A673 (cell line): ENCODE measurements around the gene CFAP73. TPM values are rescaled to one million over a fixed set of nuclear protein-coding genes. Genes with fewer than 3 reads are reported as not detected.

ENCODE experiments used
- BruUV-seq: library from RNA; stranded (reverse); fragments of 400-500 nt; replicated peaks from 2 replicates; lab custom pipeline; 2021; lab: Mats Ljungman, UMichigan
- CTCF ChIA-PET: fragments of 300-600 bp; sonication (Branson Sonifier 250); formaldehyde crosslinking; loops from one replicate; lab custom pipeline; 2022; ENCODE audit warnings: antibody characterized with exemption; lab: Charles Lee
- POLR2A ChIA-PET: fragments of 300-600 bp; sonication (Branson Sonifier 250); formaldehyde crosslinking; loops from one replicate; lab custom pipeline; 2022; ENCODE audit warnings: antibody characterized with exemption; ENCODE audit not compliant: low non-redundant PET; lab: Charles Lee
- DNase-seq: peaks from one replicate; pipeline ENCODE4 v3.0.0-alpha.2; 2015; ENCODE audit warnings: low spot score
- H3K27ac ChIP-seq: fragments of 200-600 bp; sonication (generic); 2 replicates; pipeline ENCODE4 v1.5.1; 2016; ENCODE audit warnings: mixed run types, low read depth, mild to moderate bottlenecking, mixed read lengths, antibody characterized with exemption, low read length; ENCODE audit not compliant: poor library complexity, severe bottlenecking
- H3K27me3 ChIP-seq: fragments of 200-600 bp; sonication (generic); replicated peaks from 2 replicates; pipeline ENCODE4 v1.6.1; 2017; ENCODE audit warnings: mixed run types, low read depth, mild to moderate bottlenecking, mixed read lengths, antibody characterized with exemption, low read length; ENCODE audit not compliant: insufficient read depth, poor library complexity
- H3K36me3 ChIP-seq: fragments of 200-600 bp; sonication (generic); 2 replicates; pipeline ENCODE4 v1.6.1; 2016; ENCODE audit warnings: mixed run types, mild to moderate bottlenecking, mixed read lengths, antibody characterized with exemption, low read length; ENCODE audit not compliant: insufficient read depth, poor library complexity, severe bottlenecking
- H3K4me1 ChIP-seq: fragments of 200-600 bp; sonication (generic); 2 replicates; pipeline ENCODE4 v1.6.1; 2017; ENCODE audit warnings: mixed run types, mild to moderate bottlenecking, mixed read lengths, antibody characterized with exemption, low read length; ENCODE audit not compliant: insufficient read depth, poor library complexity, severe bottlenecking
- H3K4me3 ChIP-seq: fragments of 200-600 bp; sonication (generic); 2 replicates; pipeline ENCODE4 v1.5.1; 2016; ENCODE audit warnings: low read depth, mixed run types, mild to moderate bottlenecking, mixed read lengths, low read length; ENCODE audit not compliant: poor library complexity, severe bottlenecking
- H3K9me3 ChIP-seq: fragments of 200-600 bp; sonication (generic); 2 replicates; pipeline ENCODE4 v1.6.1; 2016; ENCODE audit warnings: mixed run types, low read depth, mild to moderate bottlenecking, mixed read lengths, antibody characterized with exemption, low read length; ENCODE audit not compliant: poor library complexity, severe bottlenecking
- CTCF ChIP-seq: fragments of 300-800, 200-600 bp; sonication (generic); conservative IDR thresholded peaks from 2 replicates; pipeline ENCODE4 v1.5.1; 2017; ENCODE audit warnings: low read depth, mild to moderate bottlenecking, antibody characterized with exemption, low read length, moderate library complexity, mixed read lengths
- EZH2 ChIP-seq: fragments of 200-600 bp; sonication (generic); IDR thresholded peaks from 2 replicates; pipeline ENCODE4 v1.6.1; 2017; ENCODE audit warnings: borderline replicate concordance, low read depth, mild to moderate bottlenecking, mixed read lengths, antibody characterized with exemption, low read length; ENCODE audit not compliant: poor library complexity, severe bottlenecking
- intact Hi-C: fragments of 100-400 bp; cut with micrococcal nuclease; formaldehyde crosslinking; loops from one replicate; pipeline ENCODE4 v1.10.0; 2022; ENCODE audit not compliant: unreplicated experiment
- total RNA-seq: library from RNA; stranded (reverse); gene quantifications from 2 replicates; pipeline ENCODE4 v1.2.3, GENCODE V29; 2021

The CFAP73 gene
- total RNA-seq, 1 experiment from 2014 or later, result not detected

- H3K27ac ChIP-seq, result no peak overlapping the region
- intact Hi-C loops, result no loop called here
- TF ChIP-seq CTCF, result no peak
- TF ChIP-seq EZH2, result no peak
- no TSS peak for BruUV-seq
- no peaks in the 10 kb centered on the region for H3K36me3 ChIP-seq
- no peak overlapping the region for H3K4me3 ChIP-seq
- no peak for DNase-seq
- no peaks in the 10 kb centered on the region for H3K4me1 ChIP-seq
- ChIA-PET POLR2A (no interaction called here), CTCF (no interaction called here)
- no peaks in the 10 kb centered on the region for H3K27me3 ChIP-seq
- no peaks in the 10 kb centered on the region for H3K9me3 ChIP-seq
These were observed 20.5 kb upstream of the CFAP73 start for GRCh38 chr12:113128802-113129663.

GRCh38 chr12:113129664-113130456 is 19.7 kb upstream of the CFAP73 start:
- intact Hi-C loops, result no loop called here
- no peak overlapping the region for H3K27ac ChIP-seq
- CTCF ChIA-PET, result no interaction called here
- POLR2A ChIA-PET, result no interaction called here
- no peaks in the 10 kb centered on the region for H3K9me3 ChIP-seq
- no peaks in the 10 kb centered on the region for H3K4me1 ChIP-seq
- no peak overlapping the region for H3K4me3 ChIP-seq
- BruUV-seq, result no TSS peak
- no peak for TF ChIP-seq CTCF
- no peak for TF ChIP-seq EZH2
- H3K27me3 ChIP-seq, result no peaks in the 10 kb centered on the region
- no peaks in the 10 kb centered on the region for H3K36me3 ChIP-seq
- DNase-seq, result no peak

GRCh38 chr12:113130457-113131135 is 18.9 kb upstream of the CFAP73 start:
- intact Hi-C loops, result no loop called here

More at GRCh38 chr12:113130457-113131135, 18.9 kb upstream of the CFAP73 start:
- no peaks in the 10 kb centered on the region for H3K4me1 ChIP-seq
- POLR2A ChIA-PET, result interaction anchor here (0.5 kb wide), 1 partner anchor 20 kb away, joined by 3 read pairs; no protein-coding TSS in a partner anchor
- CTCF ChIA-PET, result no interaction called here
- H3K27me3 ChIP-seq, result no peaks in the 10 kb centered on the region
- TF ChIP-seq EZH2 (no peak), CTCF (no peak)
- no peaks in the 10 kb centered on the region for H3K36me3 ChIP-seq
- no peak for DNase-seq
- H3K4me3 ChIP-seq, result no peak overlapping the region
- BruUV-seq, result no TSS peak
- no peak overlapping the region for H3K27ac ChIP-seq
- no peaks in the 10 kb centered on the region for H3K9me3 ChIP-seq
